GM23338 (cell line): ENCODE data around the gene EEA1. TPM values are rescaled to one million over a fixed set of nuclear protein-coding genes. Genes with fewer than 3 reads are reported as not detected.

ENCODE experiments used
- ATAC-seq: fragments of 200-7000 bp; cut with Tn5 transposase; 3 replicates; pipeline ENCODE4 v1.9.1; 2020
- DNase-seq: peaks from one replicate; pipeline ENCODE4 v3.0.0-alpha.2; 2015; ENCODE audit warnings: low spot score
- H2AFZ ChIP-seq: fragments of 200-600 bp; sonication (generic); 2 replicates; pipeline ENCODE4 v1.8.0; 2016; ENCODE audit warnings: antibody characterized with exemption, mild to moderate bottlenecking, moderate library complexity
- H3F3A ChIP-seq: fragments of 200-600 bp; sonication (generic); replicated peaks from 2 replicates; pipeline ENCODE4 v1.8.0; 2017; ENCODE audit warnings: antibody characterized with exemption, mixed run types, low read depth
- H3K27ac ChIP-seq: fragments of 200-600 bp; sonication (generic); 2 replicates; pipeline ENCODE4 v1.6.1; 2016; ENCODE audit warnings: low read depth
- H3K27me3 ChIP-seq: fragments of 200-600 bp; sonication (generic); 2 replicates; pipeline ENCODE4 v1.8.0; 2016; ENCODE audit warnings: mild to moderate bottlenecking, mixed run types, moderate library complexity; ENCODE audit not compliant: insufficient read depth
- H3K36me3 ChIP-seq: fragments of 200-600 bp; sonication (generic); 2 replicates; pipeline ENCODE4 v1.8.0; 2016; ENCODE audit warnings: mild to moderate bottlenecking; ENCODE audit not compliant: insufficient read depth
- H3K4me1 ChIP-seq: fragments of 200-600 bp; sonication (generic); 2 replicates; pipeline ENCODE4 v1.8.0; 2016; ENCODE audit warnings: mild to moderate bottlenecking, moderate library complexity; ENCODE audit not compliant: insufficient read depth
- H3K4me2 ChIP-seq: fragments of 200-600 bp; sonication (generic); 2 replicates; pipeline ENCODE4 v1.7.1; 2017; ENCODE audit warnings: mixed run types
- H3K4me3 ChIP-seq: fragments of 200-600 bp; sonication (generic); 2 replicates; pipeline ENCODE4 v1.6.1; 2016; ENCODE audit warnings: mixed run types
- H3K79me2 ChIP-seq: fragments of 200-600 bp; sonication (generic); replicated peaks from 2 replicates; pipeline ENCODE4 v1.8.0; 2017; ENCODE audit warnings: mild to moderate bottlenecking; ENCODE audit not compliant: insufficient read depth
- H3K9me2 ChIP-seq: fragments of 200-600 bp; sonication (generic); 2 replicates; pipeline ENCODE4 v1.8.0; 2017; ENCODE audit not compliant: insufficient read depth
- H4K20me1 ChIP-seq: fragments of 200-600 bp; sonication (generic); replicated peaks from 2 replicates; pipeline ENCODE4 v1.8.0; 2017; ENCODE audit warnings: mild to moderate bottlenecking; ENCODE audit not compliant: insufficient read depth
- H3K27ac Mint-ChIP-seq: 2 replicates; pipeline ENCODE4 v1.8.0; 2020; ENCODE audit warnings: inconsistent platforms, mild to moderate bottlenecking, moderate library complexity, mixed read lengths
- H3K27me3 Mint-ChIP-seq: 3 replicates; pipeline ENCODE4 v1.8.0; 2022; ENCODE audit warnings: low read depth, mild to moderate bottlenecking, moderate library complexity, mixed read lengths, inconsistent platforms; ENCODE audit not compliant: insufficient read depth, poor library complexity
- H3K36me3 Mint-ChIP-seq: 3 replicates; pipeline ENCODE4 v1.8.0; 2021; ENCODE audit warnings: low read depth, mild to moderate bottlenecking, inconsistent platforms, moderate library complexity, mixed read lengths
- H3K4me1 Mint-ChIP-seq: 3 replicates; pipeline ENCODE4 v1.8.0; 2020; ENCODE audit warnings: mild to moderate bottlenecking, inconsistent platforms, mixed read lengths
- H3K4me3 Mint-ChIP-seq: 3 replicates; pipeline ENCODE4 v1.8.0; 2021; ENCODE audit warnings: moderate library complexity, mild to moderate bottlenecking, inconsistent platforms, mixed read lengths
- H3K9me3 Mint-ChIP-seq: 3 replicates; pipeline ENCODE4 v1.8.0; 2020; ENCODE audit warnings: moderate library complexity, mild to moderate bottlenecking, inconsistent platforms, mixed read lengths
- CREB1 ChIP-seq: fragments of 250-450 bp; sonication (Bioruptor Pico); IDR thresholded peaks from 2 replicates; pipeline ENCODE4 v1.5.0; 2020; ENCODE audit warnings: low read depth, mild to moderate bottlenecking, moderate library complexity
- EZH2 ChIP-seq: fragments of 200-600 bp; sonication (generic); IDR thresholded peaks from one replicate; pipeline ENCODE4 v1.8.0; 2017; ENCODE audit warnings: antibody characterized with exemption, mild to moderate bottlenecking, low read depth; ENCODE audit not compliant: unreplicated experiment
- EZH2phosphoT487 ChIP-seq: fragments of 200-600 bp; sonication (generic); IDR thresholded peaks from one replicate; pipeline ENCODE4 v1.8.1; 2018; ENCODE audit warnings: antibody characterized with exemption; ENCODE audit not compliant: unreplicated experiment
- JUNB ChIP-seq: IDR thresholded peaks from one replicate; pipeline ENCODE4 v1.6.1; 2016; ENCODE audit warnings: antibody characterized with exemption; ENCODE audit not compliant: unreplicated experiment
- NANOG ChIP-seq: IDR thresholded peaks from 2 replicates; pipeline ENCODE4 v1.6.1; 2016; ENCODE audit warnings: antibody characterized with exemption, borderline replicate concordance
- POLR2AphosphoS5 ChIP-seq: IDR thresholded peaks from 2 replicates; pipeline ENCODE4 v1.6.1; 2016; ENCODE audit warnings: antibody characterized with exemption, low read depth
- STAT1 ChIP-seq: IDR thresholded peaks from one replicate; pipeline ENCODE4 v1.6.1; 2016; ENCODE audit warnings: antibody characterized with exemption; ENCODE audit not compliant: unreplicated experiment
- ZNF114 ChIP-seq: fragments of 250-450 bp; sonication (Bioruptor Pico); IDR thresholded peaks from 2 replicates; pipeline ENCODE4 v1.5.0; 2020; ENCODE audit warnings: mild to moderate bottlenecking, moderate library complexity
- polyA plus RNA-seq: library from polyadenylated mRNA; unstranded; fragments of >200 nt; fragmentation: Nextera tagmentation; extraction: Ambion mirVana; gene quantifications from 2 replicates; pipeline ENCODE4 v1.2.1, GENCODE V29; 2016
- total RNA-seq: library from RNA; depleted of rRNA; stranded (reverse); fragments of >200 nt; shearing (Covaris generic); gene quantifications from 2 replicates; pipeline ENCODE4 v1.2.3, GENCODE V29; 2014
- TF ChIP-seq, protein P1 (sequence below): IDR thresholded peaks from 2 replicates; pipeline ENCODE4 v1.6.1; 2016; ENCODE audit warnings: antibody characterized with exemption
- TF ChIP-seq, protein P2 (sequence below), 2 experiments: fragments of 200-600 bp in 1 of 2; sonication (generic) in 1 of 2; conservative IDR thresholded peaks; 2 replicates each; pipeline versions ENCODE4 v1.5.1 to v1.6.1; 2016 to 2017; ENCODE audit warnings: antibody characterized with exemption in 2 of 2, low read depth in 2 of 2, mild to moderate bottlenecking in 2 of 2, moderate library complexity in 1 of 2
- TF ChIP-seq, protein P3 (sequence below): IDR thresholded peaks from one replicate; pipeline ENCODE4 v1.6.1; 2018; ENCODE audit warnings: antibody characterized with exemption; ENCODE audit not compliant: unreplicated experiment

Gene EEA1
- total and polyA plus RNA-seq, 2 experiments from 2014 or later, result 10.0 to 41.1 TPM

- Histone ChIP-seq H3K4me1 (peaks cover 13% of the 10 kb centered on the region; the same call in 1 of the 2 replicates), H3K36me3 (no peaks in the 10 kb centered on the region), H3K79me2 (no peaks in the 10 kb centered on the region), H4K20me1 (no peaks in the 10 kb centered on the region), H3K4me2 (no peak overlapping the region), H3K4me3 (no peak overlapping the region), H2AFZ (no peak overlapping the region), H3K27me3 (no peaks in the 10 kb centered on the region), H3K27ac (no peak overlapping the region), H3K9me2 (no peaks in the 10 kb centered on the region), H3F3A (no peaks in the 10 kb centered on the region)
- Mint-ChIP-seq H3K36me3 (peaks cover 5% of the 10 kb centered on the region; the same call in 2 of the 3 replicates), H3K27ac (no peak overlapping the region), H3K4me1 (0 out of 3 replicates have a peak, but pooled peaks cover 4% of the 10 kb centered on the region), H3K27me3 (no peaks in the 10 kb centered on the region), H3K4me3 (no peak overlapping the region), H3K9me3 (no peaks in the 10 kb centered on the region)
- ATAC-seq (peak; percentile 53), DNase-seq (no peak)
- no peak for TF ChIP-seq EZH2
- TF ChIP-seq STAT1, result no peak
- TF ChIP-seq, protein P1, sequence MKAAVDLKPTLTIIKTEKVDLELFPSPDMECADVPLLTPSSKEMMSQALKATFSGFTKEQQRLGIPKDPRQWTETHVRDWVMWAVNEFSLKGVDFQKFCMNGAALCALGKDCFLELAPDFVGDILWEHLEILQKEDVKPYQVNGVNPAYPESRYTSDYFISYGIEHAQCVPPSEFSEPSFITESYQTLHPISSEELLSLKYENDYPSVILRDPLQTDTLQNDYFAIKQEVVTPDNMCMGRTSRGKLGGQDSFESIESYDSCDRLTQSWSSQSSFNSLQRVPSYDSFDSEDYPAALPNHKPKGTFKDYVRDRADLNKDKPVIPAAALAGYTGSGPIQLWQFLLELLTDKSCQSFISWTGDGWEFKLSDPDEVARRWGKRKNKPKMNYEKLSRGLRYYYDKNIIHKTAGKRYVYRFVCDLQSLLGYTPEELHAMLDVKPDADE, result no peak
- TF ChIP-seq EZH2phosphoT487, result no peak
- TF ChIP-seq ZNF114 (CRISPR knock-in tag), result no peak
- TF ChIP-seq, protein P2, sequence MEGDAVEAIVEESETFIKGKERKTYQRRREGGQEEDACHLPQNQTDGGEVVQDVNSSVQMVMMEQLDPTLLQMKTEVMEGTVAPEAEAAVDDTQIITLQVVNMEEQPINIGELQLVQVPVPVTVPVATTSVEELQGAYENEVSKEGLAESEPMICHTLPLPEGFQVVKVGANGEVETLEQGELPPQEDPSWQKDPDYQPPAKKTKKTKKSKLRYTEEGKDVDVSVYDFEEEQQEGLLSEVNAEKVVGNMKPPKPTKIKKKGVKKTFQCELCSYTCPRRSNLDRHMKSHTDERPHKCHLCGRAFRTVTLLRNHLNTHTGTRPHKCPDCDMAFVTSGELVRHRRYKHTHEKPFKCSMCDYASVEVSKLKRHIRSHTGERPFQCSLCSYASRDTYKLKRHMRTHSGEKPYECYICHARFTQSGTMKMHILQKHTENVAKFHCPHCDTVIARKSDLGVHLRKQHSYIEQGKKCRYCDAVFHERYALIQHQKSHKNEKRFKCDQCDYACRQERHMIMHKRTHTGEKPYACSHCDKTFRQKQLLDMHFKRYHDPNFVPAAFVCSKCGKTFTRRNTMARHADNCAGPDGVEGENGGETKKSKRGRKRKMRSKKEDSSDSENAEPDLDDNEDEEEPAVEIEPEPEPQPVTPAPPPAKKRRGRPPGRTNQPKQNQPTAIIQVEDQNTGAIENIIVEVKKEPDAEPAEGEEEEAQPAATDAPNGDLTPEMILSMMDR (conservative IDR thresholded peaks at IDR 0.05; ENCODE audit: low read depth in 2 of 2), result no peak
- TF ChIP-seq CREB1 (CRISPR knock-in tag), result no peak
- TF ChIP-seq JUNB, result no peak
- no peak for TF ChIP-seq POLR2AphosphoS5
Observed at GRCh38 chr12:92866418-92866817, 62.7 kb downstream of the EEA1 start.

DNA sequence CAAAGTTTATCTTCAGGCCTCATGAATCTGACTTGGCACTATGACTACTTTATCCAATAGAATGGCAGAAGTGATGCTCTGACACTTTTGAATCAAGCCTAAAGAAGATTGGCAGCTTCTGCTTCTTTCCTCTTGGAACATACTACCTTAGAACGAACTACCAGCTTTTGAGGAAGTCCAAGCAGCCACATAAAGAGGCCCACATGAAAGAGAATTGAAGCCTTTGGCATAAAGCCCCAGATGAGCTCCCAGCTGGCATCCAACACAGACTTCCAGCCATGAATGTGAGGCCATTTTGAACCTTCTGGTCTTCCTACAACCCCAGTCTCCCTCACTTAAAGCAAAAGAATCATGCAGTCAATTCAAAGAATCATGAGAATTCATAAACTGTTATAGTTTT lies 65.8 kb downstream of the EEA1 start:
- Mint-ChIP-seq H3K4me1 (no peaks in the 10 kb centered on the region; the same call in 2 of the 3 replicates), H3K27me3 (no peaks in the 10 kb centered on the region), H3K36me3 (peaks cover 5% of the 10 kb centered on the region; the same call in 2 of the 3 replicates), H3K27ac (no peak overlapping the region), H3K9me3 (no peaks in the 10 kb centered on the region), H3K4me3 (no peak overlapping the region)
- 0 out of 2 replicates have a peak, but pooled peaks cover under 1% of the 10 kb centered on the region for H3K9me2 ChIP-seq
- no peaks in the 10 kb centered on the region for H3K27me3 ChIP-seq
- H4K20me1 ChIP-seq, result no peaks in the 10 kb centered on the region
- DNase-seq, result no peak
- H3K4me1 ChIP-seq, result peaks cover 13% of the 10 kb centered on the region; the same call in 1 of the 2 replicates
- no peaks in the 10 kb centered on the region for H3F3A ChIP-seq
- H3K79me2 ChIP-seq, result no peaks in the 10 kb centered on the region
- no peak overlapping the region for H3K27ac ChIP-seq
- no peak overlapping the region for H2AFZ ChIP-seq
- no peaks in the 10 kb centered on the region for H3K36me3 ChIP-seq
- H3K4me2 ChIP-seq, result no peak overlapping the region
- ATAC-seq, result no peak
- H3K4me3 ChIP-seq, result no peak overlapping the region
- no peak for TF ChIP-seq JUNB
- TF ChIP-seq NANOG, result no peak
- TF ChIP-seq CREB1 (CRISPR knock-in tag), result no peak
- TF ChIP-seq, protein P3, sequence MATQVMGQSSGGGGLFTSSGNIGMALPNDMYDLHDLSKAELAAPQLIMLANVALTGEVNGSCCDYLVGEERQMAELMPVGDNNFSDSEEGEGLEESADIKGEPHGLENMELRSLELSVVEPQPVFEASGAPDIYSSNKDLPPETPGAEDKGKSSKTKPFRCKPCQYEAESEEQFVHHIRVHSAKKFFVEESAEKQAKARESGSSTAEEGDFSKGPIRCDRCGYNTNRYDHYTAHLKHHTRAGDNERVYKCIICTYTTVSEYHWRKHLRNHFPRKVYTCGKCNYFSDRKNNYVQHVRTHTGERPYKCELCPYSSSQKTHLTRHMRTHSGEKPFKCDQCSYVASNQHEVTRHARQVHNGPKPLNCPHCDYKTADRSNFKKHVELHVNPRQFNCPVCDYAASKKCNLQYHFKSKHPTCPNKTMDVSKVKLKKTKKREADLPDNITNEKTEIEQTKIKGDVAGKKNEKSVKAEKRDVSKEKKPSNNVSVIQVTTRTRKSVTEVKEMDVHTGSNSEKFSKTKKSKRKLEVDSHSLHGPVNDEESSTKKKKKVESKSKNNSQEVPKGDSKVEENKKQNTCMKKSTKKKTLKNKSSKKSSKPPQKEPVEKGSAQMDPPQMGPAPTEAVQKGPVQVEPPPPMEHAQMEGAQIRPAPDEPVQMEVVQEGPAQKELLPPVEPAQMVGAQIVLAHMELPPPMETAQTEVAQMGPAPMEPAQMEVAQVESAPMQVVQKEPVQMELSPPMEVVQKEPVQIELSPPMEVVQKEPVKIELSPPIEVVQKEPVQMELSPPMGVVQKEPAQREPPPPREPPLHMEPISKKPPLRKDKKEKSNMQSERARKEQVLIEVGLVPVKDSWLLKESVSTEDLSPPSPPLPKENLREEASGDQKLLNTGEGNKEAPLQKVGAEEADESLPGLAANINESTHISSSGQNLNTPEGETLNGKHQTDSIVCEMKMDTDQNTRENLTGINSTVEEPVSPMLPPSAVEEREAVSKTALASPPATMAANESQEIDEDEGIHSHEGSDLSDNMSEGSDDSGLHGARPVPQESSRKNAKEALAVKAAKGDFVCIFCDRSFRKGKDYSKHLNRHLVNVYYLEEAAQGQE, result no peak
- TF ChIP-seq EZH2phosphoT487, result no peak
